AML-193 (cell line): ENCODE measurements around the gene ALOX5.
"Not testable (repeated sequence)": the region's sequence is repeated elsewhere in the genome, so short reads cannot be mapped to it uniquely, and the experiment has no call there.

Experiments used
- DNase-seq, 2 experiments: peaks; one replicate each; lab custom pipeline; 2025; lab: John Stamatoyannopoulos, UW

Gene ALOX5

GRCh38 chr10:45374350-45375052 lies 485 bp downstream of the ALOX5 start:
- no peak for DNase-seq

GRCh38 chr10:45375101-45375500 lies 1.1 kb downstream of the ALOX5 start:
- DNase-seq, result no peak

GRCh38 chr10:45375716-45376231 lies 1.8 kb downstream of the ALOX5 start:
- peak; percentile 62 to 65 for DNase-seq

GRCh38 chr10:45376371-45376801 lies 2.4 kb downstream of the ALOX5 start:
- DNase-seq, result peak; percentile 85 to 93

GRCh38 chr10:45377321-45377720 lies 3.3 kb downstream of the ALOX5 start:
- no peak for DNase-seq

GRCh38 chr10:45377858-45378257 lies 3.8 kb downstream of the ALOX5 start:
- DNase-seq, result no peak

- DNase-seq, result no peak
Measured at GRCh38 chr10:45378914-45379726, 5.1 kb downstream of the ALOX5 start.

GRCh38 chr10:45379891-45380540 lies 6.0 kb downstream of the ALOX5 start:
- DNase-seq, result peak; percentile 80 to 83

GRCh38 chr10:45380903-45381620 lies 7.0 kb downstream of the ALOX5 start:
- DNase-seq, result no peak

- no peak for DNase-seq
Measured at GRCh38 chr10:45382591-45382990, 8.6 kb downstream of the ALOX5 start.

GRCh38 chr10:45383682-45384330 lies 9.8 kb downstream of the ALOX5 start:
- peak; percentile 10 to 19 for DNase-seq

GRCh38 chr10:45386657-45387056 lies 12.6 kb downstream of the ALOX5 start:
- DNase-seq, result no peak

GRCh38 chr10:45387096-45387893 lies 13.3 kb downstream of the ALOX5 start:
- no peak for DNase-seq

- DNase-seq, result not testable (repeated sequence)
Measured at GRCh38 chr10:45389671-45390070, 15.7 kb downstream of the ALOX5 start.

GRCh38 chr10:45391636-45392035 lies 17.6 kb downstream of the ALOX5 start:
- DNase-seq, result not testable (repeated sequence)

GRCh38 chr10:45395554-45395953 lies 21.5 kb downstream of the ALOX5 start:
- no peak for DNase-seq

- DNase-seq, result no peak
Measured at GRCh38 chr10:45398595-45398994, 24.6 kb downstream of the ALOX5 start.

GRCh38 chr10:45399113-45399512 lies 25.1 kb downstream of the ALOX5 start:
- DNase-seq, result no peak

GRCh38 chr10:45403151-45403550 lies 29.1 kb downstream of the ALOX5 start:
- no peak for DNase-seq

- peak; percentile 84 to 86 for DNase-seq
Measured at GRCh38 chr10:45404087-45404769, 30.2 kb downstream of the ALOX5 start.
